Ovary (tissue), 9 donors: Measurements from ENCODE around the gene FCRL6. TPM values are rescaled to one million over a fixed set of nuclear protein-coding genes. Genes with fewer than 3 reads are reported as not detected.

Source experiments
- DNase-seq, 5 donors: peaks; one replicate each; pipeline ENCODE4 v3.0.0-alpha.2; 2019 to 2020
- H3K27ac ChIP-seq, 2 donors: fragments of 200-600 bp; one replicate each; pipeline versions ENCODE4 v1.5.1 to v1.8.0; 2019 to 2022
- H3K27me3 ChIP-seq: fragments of 200-600 bp; one replicate; pipeline ENCODE4 v1.8.0; 2022
- H3K36me3 ChIP-seq: fragments of 200-600 bp; sonication (generic); one replicate; pipeline ENCODE4 v1.5.1; 2019
- H3K4me1 ChIP-seq: one replicate; pipeline ENCODE4 v1.8.1; 2013; ENCODE audit warnings: mild to moderate bottlenecking, moderate library complexity; ENCODE audit not compliant: insufficient read depth
- H3K4me3 ChIP-seq: fragments of 200-600 bp; sonication (generic); one replicate; pipeline ENCODE4 v1.5.1; 2017
- H3K9me3 ChIP-seq, 2 donors: fragments of 200-600 bp in 1 of 2; sonication (generic) in 1 of 2; one replicate each; pipeline versions ENCODE4 v1.5.1 to v1.8.1; 2013 to 2019; ENCODE audit warnings: mild to moderate bottlenecking in 1 of 2, moderate library complexity in 1 of 2
- EP300 ChIP-seq: sonication (generic); formaldehyde crosslinking; IDR thresholded peaks from one replicate; pipeline ENCODE4 v1.6.1; 2017; ENCODE audit warnings: antibody characterized with exemption
- POLR2A ChIP-seq: fragments of 450-650 bp; IDR thresholded peaks from one replicate; pipeline ENCODE4 v1.6.1; 2017; ENCODE audit warnings: antibody characterized with exemption, mild to moderate bottlenecking, moderate library complexity
- WGBS, 3 donors: extraction: QIAGEN DNeasy Blood & Tissue Kit in 1 of 3; methylation state at CpG; one replicate each; pipeline versions ENCODE4 v1.1.5 to v1.1.7; 2013 to 2017; 5-methylcytosine and 5-hydroxymethylcytosine counted together
- intact Hi-C, 4 donors: fragments of 100-400 bp; cut with DNase I; formaldehyde crosslinking; loops; one replicate each; pipeline versions ENCODE4 v1.11.0 to v1.15.1; 2022 to 2023
- polyA plus RNA-seq, 2 donors: library from polyadenylated mRNA; stranded (reverse); fragments of 200-250 nt in 1 of 2; fragments of 350-450 nt in 1 of 2; fragmentation: Illumina TruSeq in 1 of 2; extraction: RNeasy Lipid Tissue Mini Kit (QIAGEN cat#74804) in 1 of 2; gene quantifications; one replicate each; pipeline ENCODE4 v1.2.3, GENCODE V29; 2013 to 2014
- total RNA-seq, 7 donors: library from RNA; depleted of rRNA in 2 of 7; stranded (reverse); fragments of >200 nt in 2 of 7; fragmentation: NEBNext Ultra II Directional in 3 of 7; extraction: Animal tissue kit (Norgen Biotek cat#: 25700) in 3 of 7; gene quantifications; one replicate each; pipeline versions ENCODE4 v1.1.0 to v1.2.4, GENCODE V29; 2016 to 2023
- TF ChIP-seq, protein P1 (sequence below), 3 donors: fragments of 450-650 bp in 2 of 3; fragments of 200-600 bp in 1 of 3; IDR thresholded peaks; one replicate each; pipeline versions ENCODE4 v1.5.1 to v1.8.0; 2016 to 2022; ENCODE audit warnings: antibody characterized with exemption in 3 of 3, mild to moderate bottlenecking in 1 of 3
- donor health status: DM: no; HTN: no; CAD: no; lungs with moderate emphysema.
- donor health status: DM: no; HTN: no; CAD: no.
- donor health status: Bipolar disorder and iron deficiency.
- donor health status: DM: yes; HTN: yes; CAD: no.
- donor health status: DM: no; HTN: no; CAD: no.
- donor health status: DM: yes; HTN: yes; CAD: no.

Gene FCRL6
- total and polyA plus RNA-seq, 9 donors, result 0.08 to 2.3 (median 0.20) TPM; not detected in 2

DNA sequence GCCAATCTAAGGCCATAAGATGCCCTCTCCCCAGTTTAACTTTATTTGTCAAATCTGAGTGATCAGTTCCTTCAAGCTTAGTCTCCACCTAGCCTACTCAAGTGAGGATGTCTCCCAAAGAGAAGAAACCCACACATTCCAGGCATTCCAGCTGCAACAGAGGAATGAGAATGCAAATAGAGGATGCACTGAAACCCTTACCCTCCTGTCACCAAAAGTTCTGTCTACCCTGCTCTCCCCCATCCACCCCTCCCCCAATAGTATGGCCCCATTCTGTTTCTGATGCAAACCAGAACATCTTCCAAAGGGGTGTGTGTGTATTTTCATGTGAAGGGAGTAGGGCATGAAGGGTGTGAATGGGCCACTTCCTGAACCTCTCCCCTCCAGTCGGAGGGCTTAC lies 18.4 kb upstream of the FCRL6 start:
- Histone ChIP-seq H3K36me3 (no peaks in the 10 kb centered on the region), H3K4me3 (no peak overlapping the region), H3K9me3 (no peaks in the 10 kb centered on the region), H3K4me1 (no peaks in the 10 kb centered on the region), H3K27me3 (no peaks in the 10 kb centered on the region), H3K27ac (no peak overlapping the region)
- intact Hi-C loops, result loop anchor here in 2 of 4 donors (5.0 kb wide), 1 partner anchor 109 kb away; no protein-coding TSS in a partner anchor
- WGBS, 3 donors, result 61 to 63% (median 63%) methylated on average over 1 of the region's 1 CpG
- DNase-seq, result no peak
- TF ChIP-seq EP300 (no peak), POLR2A (no peak)
- TF ChIP-seq, protein P1, sequence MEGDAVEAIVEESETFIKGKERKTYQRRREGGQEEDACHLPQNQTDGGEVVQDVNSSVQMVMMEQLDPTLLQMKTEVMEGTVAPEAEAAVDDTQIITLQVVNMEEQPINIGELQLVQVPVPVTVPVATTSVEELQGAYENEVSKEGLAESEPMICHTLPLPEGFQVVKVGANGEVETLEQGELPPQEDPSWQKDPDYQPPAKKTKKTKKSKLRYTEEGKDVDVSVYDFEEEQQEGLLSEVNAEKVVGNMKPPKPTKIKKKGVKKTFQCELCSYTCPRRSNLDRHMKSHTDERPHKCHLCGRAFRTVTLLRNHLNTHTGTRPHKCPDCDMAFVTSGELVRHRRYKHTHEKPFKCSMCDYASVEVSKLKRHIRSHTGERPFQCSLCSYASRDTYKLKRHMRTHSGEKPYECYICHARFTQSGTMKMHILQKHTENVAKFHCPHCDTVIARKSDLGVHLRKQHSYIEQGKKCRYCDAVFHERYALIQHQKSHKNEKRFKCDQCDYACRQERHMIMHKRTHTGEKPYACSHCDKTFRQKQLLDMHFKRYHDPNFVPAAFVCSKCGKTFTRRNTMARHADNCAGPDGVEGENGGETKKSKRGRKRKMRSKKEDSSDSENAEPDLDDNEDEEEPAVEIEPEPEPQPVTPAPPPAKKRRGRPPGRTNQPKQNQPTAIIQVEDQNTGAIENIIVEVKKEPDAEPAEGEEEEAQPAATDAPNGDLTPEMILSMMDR (IDR thresholded peaks at IDR 0.05), result no peak

DNA sequence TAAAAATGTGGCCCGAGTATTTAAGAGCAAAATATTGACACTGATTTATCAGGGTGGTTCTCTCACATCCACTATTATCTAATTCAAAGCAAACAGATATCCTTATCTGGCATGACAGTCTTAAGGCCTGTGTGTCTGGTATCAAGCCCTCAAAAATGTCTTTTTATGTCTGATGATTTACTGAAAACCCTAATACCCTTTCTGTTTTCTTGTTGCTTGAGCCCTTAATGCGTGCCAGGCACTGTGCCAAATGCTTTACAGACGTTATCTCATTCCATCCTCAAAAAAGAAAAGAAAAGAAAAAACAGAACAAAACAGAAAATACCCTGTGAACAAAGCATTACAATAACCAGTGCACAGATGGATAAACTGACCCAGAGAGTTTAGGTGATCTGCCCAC lies 15.7 kb upstream of the FCRL6 start:
- 6 to 14% (median 9%) methylated on average over 3 of the region's 3 CpGs for WGBS, 3 donors
- H3K4me3 ChIP-seq, result no peak overlapping the region
- no peaks in the 10 kb centered on the region for H3K9me3 ChIP-seq
- no peak for DNase-seq
- H3K4me1 ChIP-seq, result no peaks in the 10 kb centered on the region
- H3K27ac ChIP-seq, result no peak overlapping the region
- H3K27me3 ChIP-seq, result no peaks in the 10 kb centered on the region
- TF ChIP-seq, protein P1 (IDR thresholded peaks at IDR 0.05), result no peak
- no peak for TF ChIP-seq EP300
- TF ChIP-seq POLR2A, result no peak
- no peaks in the 10 kb centered on the region for H3K36me3 ChIP-seq
- intact Hi-C loops, result no loop called here

DNA sequence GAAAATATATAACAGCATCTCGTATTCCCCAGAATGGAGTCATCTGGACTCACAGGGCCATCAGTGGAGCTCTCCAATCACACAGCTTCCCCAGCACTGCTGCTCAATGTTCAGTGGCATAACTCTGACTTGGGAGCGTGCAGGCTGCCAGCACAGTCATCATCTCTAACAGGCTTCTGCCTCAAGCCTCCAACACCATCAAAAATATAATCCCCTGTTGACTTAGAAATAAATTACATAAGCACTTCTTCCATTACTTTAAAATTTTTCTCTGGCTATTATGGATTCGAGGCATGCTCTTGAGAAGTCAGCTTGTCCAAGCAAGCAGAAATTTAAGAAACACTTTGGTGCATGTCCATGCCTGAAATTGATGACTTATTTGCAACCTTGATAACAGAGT lies 15.2 kb upstream of the FCRL6 start:
- Histone ChIP-seq H3K36me3 (no peaks in the 10 kb centered on the region), H3K4me3 (no peak overlapping the region), H3K27ac (no peak overlapping the region), H3K9me3 (no peaks in the 10 kb centered on the region), H3K4me1 (no peaks in the 10 kb centered on the region), H3K27me3 (no peaks in the 10 kb centered on the region)
- 40 to 47% (median 45%) methylated on average over 3 of the region's 3 CpGs for WGBS, 3 donors
- intact Hi-C loops, result no loop called here
- TF ChIP-seq, protein P1 (IDR thresholded peaks at IDR 0.05), result no peak
- TF ChIP-seq EP300 (no peak), POLR2A (no peak)
- DNase-seq, result no peak

GRCh38 chr1:159790237-159790917 lies 11.8 kb upstream of the FCRL6 start:
- no peak overlapping the region for H3K4me3 ChIP-seq
- TF ChIP-seq, protein P1 (IDR thresholded peaks at IDR 0.05), result no peak
- TF ChIP-seq EP300 (no peak), POLR2A (no peak)
- no peak overlapping the region for H3K27ac ChIP-seq
- 12 to 19% (median 14%) methylated on average over 2 of the region's 2 CpGs for WGBS, 3 donors
- no peaks in the 10 kb centered on the region for H3K36me3 ChIP-seq
- DNase-seq, result no peak
- H3K27me3 ChIP-seq, result no peaks in the 10 kb centered on the region
- intact Hi-C loops, result no loop called here
- no peaks in the 10 kb centered on the region for H3K4me1 ChIP-seq
- H3K9me3 ChIP-seq, result no peaks in the 10 kb centered on the region
